HG03354 (cell line): ENCODE data around the gene KCTD2.
"Not testable (repeated sequence)": the region's sequence is repeated elsewhere in the genome, so short reads cannot be mapped to it uniquely, and the experiment has no call there.

Experiments
- ATAC-seq: cut with Tn5 transposase; IDR thresholded peaks from one replicate; pipeline ENCODE4 v1.9.1; 2021; ENCODE audit warnings: mild to moderate bottlenecking; ENCODE audit not compliant: unreplicated experiment, poor library complexity, severe bottlenecking

KCTD2 gene

GRCh38 chr17:75046407-75047289 is at the start of gene KCTD2, which contains the start of gene ATP5PD:
TSS of gene KCTD2 (plus strand) at chr17:75047225. CDS start at chr17:75047251, 26 bp downstream.
TSS of gene ATP5PD (minus strand) at chr17:75046969. CDS start at chr17:75042650, 4,319 bp downstream.
- ATAC-seq, result peak; percentile 96

- ATAC-seq, result no peak
Measured at GRCh38 chr17:74998783-74999182, 48.2 kb upstream of the KCTD2 start.

- no peak for ATAC-seq
Measured at GRCh38 chr17:74999523-74999922, 47.5 kb upstream of the KCTD2 start.

GRCh38 chr17:75001915-75002843 is 44.8 kb upstream of the KCTD2 start:
- ATAC-seq, result no peak

- ATAC-seq, result no peak
Measured at GRCh38 chr17:75003070-75003956, 43.7 kb upstream of the KCTD2 start.

- ATAC-seq, result no peak
Measured at GRCh38 chr17:75003957-75004355, 43.1 kb upstream of the KCTD2 start.

GRCh38 chr17:75004371-75004770 is 42.7 kb upstream of the KCTD2 start:
- no peak for ATAC-seq

GRCh38 chr17:75005291-75005690 is 41.7 kb upstream of the KCTD2 start:
- ATAC-seq, result no peak

- ATAC-seq, result not testable (repeated sequence)
Measured at GRCh38 chr17:75006084-75006483, 40.9 kb upstream of the KCTD2 start.

GRCh38 chr17:75006653-75007052 is 40.4 kb upstream of the KCTD2 start:
- no peak for ATAC-seq

GRCh38 chr17:75008373-75008772 is 38.7 kb upstream of the KCTD2 start:
- no peak for ATAC-seq

GRCh38 chr17:75009139-75009724 is 37.8 kb upstream of the KCTD2 start:
- ATAC-seq, result no peak

- no peak for ATAC-seq
Measured at GRCh38 chr17:75010683-75011400, 36.2 kb upstream of the KCTD2 start.

- no peak for ATAC-seq
Measured at GRCh38 chr17:75011401-75012095, 35.5 kb upstream of the KCTD2 start.

- ATAC-seq, result no peak
Measured at GRCh38 chr17:75012096-75012345, 35.0 kb upstream of the KCTD2 start.

- peak; percentile 92 for ATAC-seq
Measured at GRCh38 chr17:75012346-75013091, 34.5 kb upstream of the KCTD2 start, which contains the start of gene MRPL58. TSS of gene MRPL58 (plus strand) at chr17:75012670. CDS start at chr17:75012687, 17 bp downstream.

- no peak for ATAC-seq
Measured at GRCh38 chr17:75013092-75013559, 33.9 kb upstream of the KCTD2 start.
